ENCODE data around the gene KMT2A.
"Not testable (repeated sequence)": the region's sequence is repeated elsewhere in the genome, so short reads cannot be mapped to it uniquely, and the experiment has no call there.

KMT2A gene

GRCh38 chr11:118533769-118534729, 97.8 kb downstream of the KMT2A start:
- peak; percentile 55 for DNase-seq (ENCODE audit: low spot score)

GRCh38 chr11:118535261-118535660, 99.0 kb downstream of the KMT2A start:
- no peak for DNase-seq (ENCODE audit: low spot score)

- DNase-seq (ENCODE audit: low spot score) = no peak
Observed at GRCh38 chr11:118536726-118537125, 100.4 kb downstream of the KMT2A start.

- no peak for DNase-seq (ENCODE audit: low spot score)
Observed at GRCh38 chr11:118537409-118537980, 101.2 kb downstream of the KMT2A start.

- DNase-seq (ENCODE audit: low spot score) = no peak
Observed at GRCh38 chr11:118544010-118544646, 107.8 kb downstream of the KMT2A start.

- DNase-seq (ENCODE audit: low spot score) = no peak
Observed at GRCh38 chr11:118544647-118545010, 108.3 kb downstream of the KMT2A start.

GRCh38 chr11:118545533-118545932, 109.2 kb downstream of the KMT2A start:
- DNase-seq (ENCODE audit: low spot score) = no peak

- no peak for DNase-seq (ENCODE audit: low spot score)
Observed at GRCh38 chr11:118547132-118547531, 110.8 kb downstream of the KMT2A start.

- DNase-seq (ENCODE audit: low spot score) = no peak
Observed at GRCh38 chr11:118552341-118552740, 116.0 kb downstream of the KMT2A start.

- DNase-seq (ENCODE audit: low spot score) = no peak
Observed at GRCh38 chr11:118560806-118561205, 124.5 kb downstream of the KMT2A start.

GRCh38 chr11:118565051-118565450, 128.8 kb downstream of the KMT2A start:
- no peak for DNase-seq (ENCODE audit: low spot score)

GRCh38 chr11:118569670-118570069, 133.4 kb downstream of the KMT2A start:
- DNase-seq (ENCODE audit: low spot score) = no peak

- no peak for DNase-seq (ENCODE audit: low spot score)
Observed at GRCh38 chr11:118570787-118571186, 134.5 kb downstream of the KMT2A start.

- not testable (repeated sequence) for DNase-seq (ENCODE audit: low spot score)
Observed at GRCh38 chr11:118571701-118572060, 135.4 kb downstream of the KMT2A start.

GRCh38 chr11:118572061-118572980, 136.0 kb downstream of the KMT2A start, which contains the start of gene ARCN1:
TSS of gene ARCN1 (plus strand) at chr11:118572409. CDS start at chr11:118572548, 139 bp downstream.
- DNase-seq (ENCODE audit: low spot score) = peak; percentile 76

GRCh38 chr11:118572981-118573550, 136.8 kb downstream of the KMT2A start:
- DNase-seq (ENCODE audit: low spot score) = peak; percentile 10

GRCh38 chr11:118574636-118575035, 138.3 kb downstream of the KMT2A start:
- no peak for DNase-seq (ENCODE audit: low spot score)
